Measurements from ENCODE around the gene VASP. TPM values are rescaled to one million over a fixed set of nuclear protein-coding genes. Genes with fewer than 3 reads are reported as not detected.

Gene VASP
- total and polyA plus RNA-seq, 2 of the 4 experiments (the other 2 are of a cell fraction): 61.1 to 88.8 TPM

- Histone ChIP-seq H3K27ac (ENCODE audit: insufficient read depth, low read length) (no peak overlapping the region), H3K14ac (replicated peaks; ENCODE audit: low read depth, low read length) (no peak overlapping the region), H3K23ac (ENCODE audit: low read depth, low read length) (no peak overlapping the region), H3K4ac (ENCODE audit: low read depth, low read length) (no peak overlapping the region), H3K4me3 (ENCODE audit: insufficient read depth, low read depth, low read length) (no peak overlapping the region), H2AK5ac (ENCODE audit: low read depth, low read length) (no peak overlapping the region), H2AK9ac (replicated peaks; ENCODE audit: low read depth, low read length, poor library complexity) (no peak overlapping the region), H4K91ac (ENCODE audit: insufficient read depth, low read depth, low read length) (no peak overlapping the region), H3K79me1 (ENCODE audit: low read depth in 1 of 2, low read length in 2 of 2) (peaks cover 16 to 65% of the 10 kb centered on the region in 2 experiments), H4K8ac (ENCODE audit: low read depth in 2 of 2, low read length in 2 of 2) (no peak overlapping the region), H2BK20ac (ENCODE audit: low read depth, low read length) (no peak overlapping the region), H4K20me1 (ENCODE audit: insufficient read depth, low read length) (peaks cover 70% of the 10 kb centered on the region), H3K9me1 (ENCODE audit: insufficient read depth, low read length) (no peaks in the 10 kb centered on the region), H3K9me3 (ENCODE audit: control insufficient read depth, insufficient read depth, low read length) (no peaks in the 10 kb centered on the region), H3K4me2 (ENCODE audit: low read depth, low read length) (no peak overlapping the region), H3K56ac (ENCODE audit: extremely low read depth, insufficient read depth, low read length) (no peak overlapping the region), H2AFZ (replicated peaks; ENCODE audit: low read length, poor library complexity) (no peak overlapping the region), H3K4me1 (ENCODE audit: control insufficient read depth, insufficient read depth, low read length) (no peaks in the 10 kb centered on the region), H2BK5ac (ENCODE audit: low read depth, low read length, poor library complexity, severe bottlenecking) (no peak overlapping the region), H3K27me3 (ENCODE audit: control insufficient read depth, insufficient read depth, low read length) (no peaks in the 10 kb centered on the region), H3K9ac (ENCODE audit: low read depth, low read length) (no peak overlapping the region), H4K5ac (ENCODE audit: low read depth, low read length) (no peak overlapping the region), H2BK15ac (ENCODE audit: low read depth, low read length) (no peak overlapping the region), H3K36me3 (ENCODE audit: control insufficient read depth, insufficient read depth, low read length) (peaks cover 64% of the 10 kb centered on the region), H2BK120ac (ENCODE audit: low read depth, low read length) (no peak overlapping the region), H3K18ac (ENCODE audit: low read depth, low read length) (no peak overlapping the region)
- WGBS, 2 experiments (ENCODE audit: extremely low coverage in 2 of 2, insufficient read length in 1 of 2): no CpG with 5 or more reads among the region's 24 CpGs
- intact Hi-C loops (cut with micrococcal nuclease): loop anchor here (5.0 kb wide), 1 partner anchor 35 kb away; no protein-coding TSS in a partner anchor
- DNase-seq (no peak), ATAC-seq (ENCODE audit: low read depth) (no peak)
- CTCF ChIA-PET: no interaction called here
- dilution Hi-C loops (cut with HindIII; ENCODE audit: low sequenced_read_pairs, unreplicated experiment): no loop called here
- in situ Hi-C loops (cut with MboI; ENCODE audit: low sequenced_read_pairs): loop anchor here (10.0 kb wide), 1 partner anchor 123 kb away; no protein-coding TSS in a partner anchor
- no TSS peak for BruUV-seq (replicated peaks)
- POLR2A ChIA-PET (ENCODE audit: unreplicated experiment): no interaction called here
- TF ChIP-seq MAZ (IDR thresholded peaks at IDR 0.05; ENCODE audit: borderline replicate concordance, low read depth, low read length) (no peak), USF2 (IDR thresholded peaks at IDR 0.05; ENCODE audit: low read depth, low read length) (no peak), RAD21 (IDR thresholded peaks at IDR 0.05; ENCODE audit: low read length) (no peak), RFX5 (IDR thresholded peaks at IDR 0.05; ENCODE audit: low read depth, low read length) (no peak), FOS (IDR thresholded peaks at IDR 0.05; ENCODE audit: low read depth, low read length) (no peak), BHLHE40 (IDR thresholded peaks at IDR 0.05; ENCODE audit: low read depth, low read length) (no peak), CEBPB (IDR thresholded peaks at IDR 0.05; ENCODE audit: low read depth, low read length) (no peak), SMC3 (IDR thresholded peaks at IDR 0.05; ENCODE audit: low read depth, low read length) (no peak), CTCF (conservative IDR thresholded peaks at IDR 0.05; ENCODE audit: low read depth, low read length) (no peak), ELK1 (IDR thresholded peaks at IDR 0.05; ENCODE audit: borderline replicate concordance, low read depth, low read length) (no peak), CHD1 (IDR thresholded peaks at IDR 0.05; ENCODE audit: low read depth, low read length) (no peak), POLR2A (IDR thresholded peaks at IDR 0.05; ENCODE audit: low read depth, low read length) (no peak), NFE2L2 (IDR thresholded peaks at IDR 0.05; ENCODE audit: low read depth, low read length) (no peak), MXI1 (IDR thresholded peaks at IDR 0.05; ENCODE audit: borderline replicate concordance, low read depth, low read length) (no peak), MAFK (IDR thresholded peaks at IDR 0.05; ENCODE audit: low read depth, low read length) (no peak)
Measured at GRCh38 chr19:45522010-45522941, 15.0 kb downstream of the VASP start.

Data from IMR-90 (cell line).